Left ventricle myocardium superior (tissue), 1 donor: ENCODE measurements around the gene LIPG. TPM values are rescaled to one million over a fixed set of nuclear protein-coding genes. Genes with fewer than 3 reads are reported as not detected.

Experiments
- ATAC-seq: fragments of 200-7000 bp; cut with Tn5 transposase; one replicate; pipeline ENCODE4 v1.9.1; 2020; ENCODE audit warnings: mild to moderate bottlenecking, moderate library complexity
- DNase-seq: peaks from one replicate; pipeline ENCODE4 v3.0.0-alpha.2; 2020
- intact Hi-C: fragments of 100-400 bp; cut with micrococcal nuclease; formaldehyde crosslinking; loops from one replicate; pipeline ENCODE4 v1.11.0; 2022
- total RNA-seq: library from RNA; stranded (reverse); fragmentation: NEBNext Ultra II Directional; extraction: Animal tissue kit (Norgen Biotek cat#: 25700); gene quantifications from one replicate; pipeline ENCODE4 v1.2.1, GENCODE V29; 2021
- donor health status: DM: no; HTN: yes; CAD: no; lungs with severe emphysema.

LIPG gene
- total RNA-seq, 1 donor from 2014 or later = not detected

DNA sequence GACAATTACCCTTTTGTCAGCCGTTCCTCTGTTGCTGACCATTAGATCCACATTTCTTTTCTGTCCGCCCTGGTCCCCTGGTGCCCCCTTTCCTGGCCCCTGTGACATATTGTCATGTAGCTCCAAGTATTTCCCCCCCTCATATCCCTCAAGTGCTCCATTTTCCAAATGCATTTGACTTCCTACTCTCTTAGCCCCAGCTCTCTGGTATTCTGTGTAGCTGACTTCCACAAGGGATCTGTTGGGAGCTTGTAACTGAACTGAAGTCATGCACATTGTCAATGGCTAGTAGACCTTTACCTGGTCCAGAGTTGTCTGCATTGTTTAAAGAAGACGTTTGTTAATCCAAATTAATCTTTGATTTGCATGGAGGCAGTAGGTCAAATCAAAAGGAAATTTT, 34.8 kb downstream of the LIPG start:
- DNase-seq (no peak), ATAC-seq (no peak)
- intact Hi-C loops = no loop called here

DNA sequence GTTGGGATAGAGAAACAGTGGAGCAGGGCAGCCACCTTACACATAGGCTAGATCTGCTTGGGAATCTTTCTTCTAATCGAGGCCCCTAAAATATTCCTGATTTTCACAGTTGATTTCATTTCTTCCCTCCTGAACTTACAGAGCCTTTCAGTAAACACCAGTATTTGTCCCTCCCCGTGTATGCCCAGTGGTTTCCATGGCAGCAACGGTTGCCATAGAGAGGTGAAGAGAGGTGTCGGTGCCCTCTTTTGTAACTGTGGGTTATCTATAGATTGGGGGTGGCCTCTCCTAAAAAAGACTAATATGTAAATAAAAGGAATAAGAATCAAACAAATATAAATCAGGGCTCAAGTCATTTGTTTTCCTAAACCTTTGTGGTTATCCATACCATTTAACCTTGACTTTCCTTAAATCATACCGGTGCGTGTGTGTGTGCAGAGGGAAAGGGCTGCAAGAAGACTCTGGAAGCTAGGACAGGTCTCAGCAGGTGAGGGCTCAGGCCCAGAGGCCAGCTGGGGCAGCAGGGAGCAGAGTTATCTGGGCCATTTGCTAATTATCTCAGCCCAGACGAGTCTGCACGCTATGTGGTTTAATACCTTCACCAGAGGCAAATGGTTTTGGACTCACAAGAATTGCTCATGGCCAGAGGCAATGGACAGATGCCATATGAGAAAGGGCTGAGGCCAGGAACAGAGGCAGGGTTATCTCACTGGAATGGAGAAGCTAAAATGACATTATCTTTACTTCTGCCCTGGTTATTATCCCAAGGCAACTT, 35.5 kb downstream of the LIPG start:
- ATAC-seq = no peak
- intact Hi-C loops = no loop called here
- DNase-seq = no peak

- DNase-seq = no peak
- ATAC-seq = no peak
- intact Hi-C loops = no loop called here
These were observed 39.4 kb downstream of the LIPG start for GRCh38 chr18:49601211-49601610.

- DNase-seq = no peak
- intact Hi-C loops = no loop called here
These were observed 46.8 kb downstream of the LIPG start for GRCh38 chr18:49608366-49609255.

GRCh38 chr18:49609256-49610021, 47.6 kb downstream of the LIPG start:
- ATAC-seq = no peak
- intact Hi-C loops = no loop called here
- DNase-seq = no peak

More at GRCh38 chr18:49608366-49609255, 46.8 kb downstream of the LIPG start:
- ATAC-seq = no peak

DNA sequence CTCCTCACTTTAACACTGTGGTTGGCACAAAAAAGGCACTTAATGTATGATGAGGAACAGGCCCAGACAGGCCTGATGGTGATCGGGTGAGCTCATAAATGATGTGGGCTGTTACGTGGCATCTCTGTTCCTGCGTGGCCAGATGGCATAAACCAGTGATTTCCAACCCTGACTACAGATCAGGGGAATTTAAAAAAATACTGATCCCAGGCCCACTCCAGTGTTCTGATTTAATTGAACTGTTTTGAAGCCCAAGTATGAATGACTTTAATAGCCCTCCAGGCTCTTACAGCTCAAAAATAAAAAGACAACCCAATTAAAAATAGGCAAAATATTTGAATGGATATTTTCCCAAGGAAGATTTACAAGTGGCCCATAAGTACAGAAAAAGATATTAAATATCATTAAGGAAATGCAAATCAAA, 48.2 kb downstream of the LIPG start:
- intact Hi-C loops = no loop called here
- DNase-seq = no peak
- ATAC-seq = no peak

DNA sequence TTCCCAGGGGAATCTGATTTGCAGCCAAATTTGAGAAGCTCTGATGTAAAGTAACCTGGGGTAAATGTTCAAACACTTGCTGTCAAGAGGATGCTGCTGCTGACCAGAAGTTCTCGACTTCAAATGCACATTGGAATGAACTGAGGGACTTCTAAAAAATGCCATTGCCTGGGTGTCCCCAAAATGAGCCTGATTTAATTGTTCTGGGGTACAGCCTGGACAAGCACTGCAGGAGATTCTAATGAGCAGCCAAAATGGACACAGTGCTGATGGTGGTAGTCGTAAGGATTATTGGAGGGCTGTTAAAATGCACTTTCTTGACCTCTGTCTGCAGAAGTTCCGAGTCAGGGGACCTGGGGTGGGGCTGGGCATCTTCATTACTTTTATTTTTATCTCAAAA, 49.5 kb downstream of the LIPG start:
- DNase-seq = no peak

DNA sequence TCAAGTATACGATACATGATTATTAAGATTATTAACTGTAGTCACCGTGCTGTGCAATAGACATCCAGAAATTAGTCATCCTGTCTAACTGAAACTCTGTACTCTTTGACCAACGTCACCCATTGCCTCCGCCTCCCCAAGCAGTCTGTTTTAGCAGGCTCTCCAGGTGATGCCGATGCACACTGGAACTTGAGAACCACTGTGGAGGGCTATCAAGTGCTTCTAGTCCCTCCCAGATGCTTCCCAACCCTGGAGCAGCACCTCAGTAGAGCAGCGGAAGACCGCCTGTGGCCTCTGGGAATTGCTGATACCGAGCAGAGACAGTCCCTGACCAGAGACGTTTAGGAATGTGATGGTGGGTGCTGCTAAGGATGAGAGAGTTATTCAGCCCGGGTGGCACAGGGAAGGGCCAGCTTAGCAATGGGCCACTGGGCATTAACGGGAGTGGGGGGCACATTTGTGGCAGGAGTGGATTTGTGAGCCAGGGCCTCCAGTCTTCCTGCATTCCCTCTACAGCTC, 50.7 kb downstream of the LIPG start:
- intact Hi-C loops = no loop called here
- no peak for DNase-seq
- ATAC-seq = no peak

More for the DNA sequence above, 49.5 kb downstream of the LIPG start:
- intact Hi-C loops = no loop called here
- no peak for ATAC-seq

DNA sequence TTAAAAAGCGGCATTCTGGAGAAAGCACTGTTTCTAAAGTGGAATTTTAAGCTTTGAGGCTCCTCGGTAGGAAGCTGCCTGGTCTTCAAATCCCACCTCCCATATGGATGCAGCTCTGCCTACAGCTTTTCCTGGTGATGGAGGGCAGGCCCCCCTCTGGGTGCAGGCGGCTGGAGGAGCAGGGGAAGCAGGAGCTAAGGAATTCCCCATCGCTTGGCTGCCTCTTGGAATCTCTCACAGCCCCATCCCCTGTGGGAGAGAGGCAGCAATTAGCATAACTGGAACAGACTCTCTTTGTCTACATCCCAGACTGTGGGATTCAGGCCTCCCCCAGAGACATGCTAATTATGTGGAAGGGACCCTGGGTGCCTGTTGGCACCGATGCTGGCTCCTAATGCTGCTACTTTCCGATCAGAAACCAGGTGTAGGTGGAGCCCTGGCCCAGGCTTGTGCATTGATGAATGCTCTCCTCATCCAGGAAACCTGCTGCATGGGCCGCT, 51.3 kb downstream of the LIPG start:
- intact Hi-C loops = no loop called here
- DNase-seq (no peak), ATAC-seq (no peak)

DNA sequence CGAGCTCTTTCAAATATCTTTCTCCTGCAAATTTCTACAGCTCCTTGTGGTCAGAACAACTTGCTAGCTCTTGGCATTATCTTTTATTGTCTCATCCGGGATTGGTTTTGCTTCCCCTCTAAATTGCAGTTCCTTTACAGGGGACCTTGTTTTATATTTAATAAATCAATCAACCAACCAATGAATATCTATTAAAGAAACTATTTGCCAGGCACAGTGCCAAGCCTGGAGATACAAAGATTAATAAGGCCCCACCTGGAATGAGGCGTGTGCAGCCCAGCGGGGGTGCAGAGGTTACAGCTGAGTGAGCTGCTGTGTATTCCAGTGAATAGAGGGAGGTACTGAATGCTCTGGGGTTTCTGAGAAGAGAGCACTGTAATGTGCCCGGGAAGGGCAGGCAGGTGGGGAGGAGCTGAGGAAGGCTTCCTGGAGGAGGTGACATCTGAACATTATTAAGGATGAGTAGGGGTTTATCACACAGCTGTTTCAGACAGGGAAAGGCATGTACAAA, 51.8 kb downstream of the LIPG start:
- intact Hi-C loops = no loop called here
- ATAC-seq (no peak), DNase-seq (no peak)

DNA sequence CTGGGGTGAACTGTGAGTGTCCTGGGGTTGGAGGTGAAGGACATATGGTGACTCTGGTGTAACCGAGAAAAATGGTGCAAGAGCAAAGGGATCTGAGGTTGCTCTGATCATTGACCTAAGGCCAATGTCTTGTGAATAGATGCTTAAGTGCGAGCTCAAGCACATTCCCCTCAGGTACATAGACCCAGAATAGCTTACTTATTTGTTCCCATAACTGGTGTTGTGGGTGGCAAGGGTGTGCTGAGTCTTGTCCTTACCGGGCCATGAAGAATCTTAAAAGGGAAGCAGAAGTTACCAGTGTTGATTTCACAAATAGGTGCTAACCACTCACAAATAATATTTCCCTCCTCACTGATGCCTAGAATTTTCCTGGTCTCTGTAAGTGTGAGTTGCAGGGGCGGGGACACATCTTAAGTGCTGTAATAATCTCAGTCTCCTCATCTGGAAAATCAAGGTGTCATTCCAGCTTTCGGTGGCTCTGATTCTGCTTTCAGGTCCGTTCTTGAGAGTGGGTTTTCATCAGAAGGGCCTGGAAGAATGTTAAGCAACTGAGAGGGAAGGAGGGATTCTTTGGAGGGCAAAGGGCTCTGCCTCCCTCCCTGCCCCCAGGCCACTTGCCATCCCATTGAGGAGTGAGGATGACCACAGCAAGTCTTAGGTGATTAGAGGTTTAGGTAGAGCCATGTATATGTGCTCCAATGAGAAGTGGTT, 54.9 kb downstream of the LIPG start:
- ATAC-seq (no peak), DNase-seq (no peak)
- intact Hi-C loops = no loop called here

- no peak for DNase-seq
These were observed 55.5 kb downstream of the LIPG start for GRCh38 chr18:49617329-49617695.

DNA sequence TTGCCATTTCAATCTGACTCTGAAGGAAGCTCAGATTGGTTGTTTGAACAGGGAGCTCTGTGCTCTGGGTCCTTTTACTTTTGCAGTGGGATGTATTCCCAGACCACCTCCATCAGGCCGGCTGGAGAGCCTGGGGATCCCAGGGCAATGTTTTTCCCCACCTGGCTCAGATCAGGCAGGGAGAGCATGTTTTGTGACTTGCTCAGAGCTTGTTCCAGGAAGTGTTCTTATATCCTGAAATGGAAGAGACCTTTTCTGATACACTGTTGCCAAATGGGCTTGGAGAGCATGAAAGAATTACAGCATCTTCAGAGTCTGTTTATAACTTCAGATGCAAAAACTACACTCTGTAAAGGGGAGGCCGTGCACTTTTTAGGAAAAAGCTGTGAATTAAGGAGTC, 56.0 kb downstream of the LIPG start:
- intact Hi-C loops = no loop called here
- no peak for DNase-seq
- ATAC-seq = no peak

More at GRCh38 chr18:49617329-49617695, 55.5 kb downstream of the LIPG start:
- intact Hi-C loops = no loop called here
- no peak for ATAC-seq

DNA sequence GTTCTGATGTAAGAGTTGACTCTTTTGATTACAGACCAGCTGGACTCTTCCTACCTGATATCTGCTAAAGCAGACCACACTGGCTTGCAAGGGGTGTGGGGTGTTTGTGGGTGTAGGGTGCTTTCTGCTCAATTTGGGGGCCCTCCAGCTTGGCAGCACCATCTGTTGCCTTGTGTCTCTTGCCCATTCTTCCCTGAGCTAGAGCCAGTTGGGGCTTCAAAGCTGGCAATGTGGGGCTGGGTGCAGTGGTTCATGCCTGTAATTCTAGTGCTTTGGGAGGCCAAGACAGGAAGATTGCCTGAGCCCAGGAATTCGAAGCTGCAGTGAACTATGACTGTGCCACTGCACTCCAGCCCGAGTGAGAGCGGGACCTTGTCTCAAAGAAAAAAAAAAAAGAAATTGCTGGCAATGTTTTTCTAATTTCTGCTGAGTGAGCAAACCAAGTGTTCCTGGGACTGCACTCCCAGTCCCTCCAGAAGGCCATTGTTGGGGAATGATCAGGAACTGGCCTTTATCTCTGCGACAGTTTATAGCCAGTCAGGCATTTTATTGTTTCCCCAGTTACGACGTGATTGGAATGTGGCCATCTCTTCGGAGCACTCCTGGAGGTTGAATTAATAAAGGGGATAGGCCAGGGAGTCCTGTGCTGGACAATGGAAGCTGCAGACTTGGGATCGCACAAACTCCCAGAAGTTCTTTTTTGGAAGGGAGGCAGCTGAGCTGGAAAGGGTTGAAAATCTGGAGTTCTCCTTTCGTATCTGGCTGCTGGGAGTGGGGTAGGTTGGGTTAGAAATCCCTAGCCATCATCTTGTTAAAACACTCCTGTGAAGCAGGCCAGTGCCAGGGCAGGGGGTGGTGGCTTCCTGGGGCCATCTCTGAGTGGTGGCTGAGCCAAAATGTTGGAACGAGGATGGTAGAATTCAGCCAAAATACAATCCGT, 57.2 kb downstream of the LIPG start:
- no peak for ATAC-seq
- intact Hi-C loops = no loop called here
- no peak for DNase-seq

- no peak for ATAC-seq
- DNase-seq = no peak
- intact Hi-C loops = no loop called here
These were observed 57.9 kb downstream of the LIPG start for GRCh38 chr18:49619801-49620200.

DNA sequence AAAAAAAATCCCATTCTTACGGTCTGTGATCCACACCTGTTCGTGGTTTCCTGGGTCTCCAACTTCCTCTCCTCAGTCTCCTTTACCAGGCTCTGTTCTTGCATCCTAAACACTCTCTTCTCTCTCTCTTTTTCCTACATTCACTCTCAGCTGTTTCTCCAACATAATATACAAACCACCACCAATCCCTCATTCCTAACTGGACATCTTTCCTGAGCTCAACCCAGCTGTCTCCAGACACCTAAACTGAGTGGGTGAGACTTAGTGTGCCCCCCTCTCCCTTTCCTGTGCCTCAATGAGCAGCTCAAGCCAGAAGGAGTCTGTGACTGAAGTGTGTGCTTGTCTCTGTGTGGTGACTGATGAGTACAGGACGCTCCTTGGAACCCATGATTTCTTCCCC, 59.4 kb downstream of the LIPG start:
- no peak for DNase-seq
- intact Hi-C loops = no loop called here
- no peak for ATAC-seq

- ATAC-seq = no peak
- intact Hi-C loops = no loop called here
- DNase-seq = no peak
These were observed 60.0 kb downstream of the LIPG start for GRCh38 chr18:49621717-49622351.
